ENCODE data around the gene SLC16A7. TPM values are rescaled to one million over a fixed set of nuclear protein-coding genes. Genes with fewer than 3 reads are reported as not detected.

Gene SLC16A7
- total and polyA plus RNA-seq, 12 donors = 6.0 to 246 (median 163) TPM

DNA sequence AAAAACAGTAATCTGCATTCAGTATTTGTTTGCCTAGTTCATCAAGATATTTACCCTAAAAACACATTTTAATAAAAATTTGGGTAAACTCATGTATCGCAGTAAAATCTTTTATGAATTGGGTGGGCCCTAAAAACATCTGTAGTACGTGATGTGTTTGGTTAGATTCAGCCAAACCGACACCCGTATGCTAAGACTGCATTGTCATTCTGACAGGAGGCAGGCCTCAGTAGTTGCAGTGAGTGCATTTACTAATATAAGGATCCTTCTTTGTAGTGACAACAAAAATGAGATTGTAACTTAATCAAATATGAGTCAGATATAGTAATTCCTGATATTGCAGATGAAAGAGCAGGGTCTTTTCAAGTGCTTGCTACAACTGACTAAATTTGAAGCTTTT is 191.8 kb downstream of the SLC16A7 start:
- TF ChIP-seq CTCF (IDR thresholded peaks at IDR 0.05) = no peak
- H3K9me3 ChIP-seq = peaks cover 0 to 4% (median 0%) of the 10 kb centered on the region in 11 donors
- no peak overlapping the region for H3K27ac ChIP-seq

GRCh38 chr12:59792647-59793046 is 196.8 kb downstream of the SLC16A7 start:
- H3K4me3 ChIP-seq = no peak overlapping the region
- peaks cover 0 to 38% (median 0%) of the 10 kb centered on the region in 11 donors for H3K9me3 ChIP-seq
- peaks cover 0 to 8% (median 0%) of the 10 kb centered on the region in 9 donors for H3K4me1 ChIP-seq
- no peaks in the 10 kb centered on the region for H3K36me3 ChIP-seq
- no peak for TF ChIP-seq CTCF (IDR thresholded peaks at IDR 0.05)
- no peak for DNase-seq
- 94 to 95% methylated on average over 1 of the region's 1 CpG for WGBS, 2 donors
- intact Hi-C loops (cut with DNase I) = no loop called here
- ATAC-seq = peak in 3 of 8 donors; percentile 31 to 64 (median 39)
- H3K27me3 ChIP-seq = no peaks in the 10 kb centered on the region
- H3K27ac ChIP-seq = no peak overlapping the region

More for the DNA sequence above, 191.8 kb downstream of the SLC16A7 start:
- Histone ChIP-seq H3K27me3 (no peaks in the 10 kb centered on the region), H3K4me1 (peaks cover 0 to 11% (median 0%) of the 10 kb centered on the region in 9 donors), H3K36me3 (peaks cover 0 to 7% (median 0%) of the 10 kb centered on the region in 9 donors), H3K4me3 (no peak overlapping the region)
- ATAC-seq (peak in 1 of 8 donors; percentile 61), DNase-seq (no peak)
- intact Hi-C loops (cut with DNase I) = loop anchor here in 3 of 10 donors (10.0 kb wide), 2 partner anchors 133 to 193 kb away; partner anchors contain the start of gene SLC16A7 (in 2 of the 3)
- WGBS, 2 donors = 45 to 50% methylated on average over 4 of the region's 4 CpGs

DNA sequence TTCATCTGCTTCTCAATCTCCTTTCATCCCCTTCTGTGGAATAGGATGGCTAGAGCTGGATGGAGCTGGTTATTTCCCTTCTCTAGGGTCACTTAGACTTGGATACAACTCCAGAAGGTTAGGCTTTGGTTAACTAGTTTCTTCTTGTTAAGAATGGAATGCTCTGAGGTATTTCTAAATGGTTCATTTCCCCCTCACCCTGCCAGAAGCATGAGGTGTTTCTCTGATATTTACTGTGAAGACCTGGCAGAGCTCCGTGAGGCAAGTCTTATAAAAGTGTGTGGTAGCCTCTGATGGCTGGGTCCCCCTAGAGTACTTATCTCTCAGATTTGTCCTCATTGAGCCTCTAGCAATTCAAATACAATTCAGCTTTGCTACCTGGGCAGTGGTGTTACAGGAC is 207.9 kb downstream of the SLC16A7 start:
- WGBS, 2 donors = 54 to 58% methylated on average over 1 of the region's 1 CpG
- no peak for ATAC-seq
- Histone ChIP-seq H3K27ac (no peak overlapping the region), H3K9me3 (peaks cover 0 to 43% (median 5%) of the 10 kb centered on the region in 11 donors), H3K36me3 (no peaks in the 10 kb centered on the region), H3K27me3 (no peaks in the 10 kb centered on the region), H3K4me1 (peaks cover 0 to 4% (median 0%) of the 10 kb centered on the region in 9 donors), H3K4me3 (peak overlapping the region in 1 of 10 donors; percentile 16)
- TF ChIP-seq CTCF (IDR thresholded peaks at IDR 0.05) = no peak
- no peak for DNase-seq
- intact Hi-C loops (cut with DNase I) = loop anchor here in 6 of 10 donors (10.0 kb wide), 5 partner anchors 209 to 399 kb away; partner anchors contain the start of gene SLC16A7 (in 2 of the 6)

DNA sequence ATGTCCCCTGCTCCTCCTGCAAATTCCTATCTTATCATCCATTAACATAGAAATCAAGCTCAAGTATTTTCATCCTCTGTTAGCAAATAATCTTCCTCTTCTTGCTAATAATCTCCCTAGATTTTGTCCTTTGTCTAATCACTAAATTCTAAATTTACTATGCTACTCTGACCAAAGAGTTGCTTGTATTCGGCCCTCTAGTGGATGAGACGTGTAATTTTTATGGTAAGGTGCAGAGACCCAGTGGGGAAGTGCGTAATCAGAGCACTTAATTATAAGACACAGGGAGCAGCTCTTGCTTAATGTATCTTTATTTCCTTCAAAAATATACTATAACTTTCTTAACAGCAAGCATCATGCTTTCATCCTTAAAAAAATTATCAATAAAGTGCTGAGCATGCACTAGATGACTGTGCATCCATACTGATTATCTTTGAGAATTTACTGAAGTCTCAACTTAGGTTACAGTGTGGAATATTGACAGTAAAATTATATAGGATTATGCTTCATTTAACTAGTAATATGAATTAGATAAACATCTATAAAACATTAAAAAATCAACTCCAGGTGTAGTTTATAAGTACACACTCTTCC is 212.6 kb downstream of the SLC16A7 start:
- H3K4me3 ChIP-seq = no peak overlapping the region
- no peak overlapping the region for H3K27ac ChIP-seq
- intact Hi-C loops (cut with DNase I) = loop anchor here in 7 of 10 donors (5.0 to 10.0 kb wide), 6 partner anchors 214 to 684 kb away; partner anchors contain the start of gene SLC16A7 (in 2 of the 7)
- H3K9me3 ChIP-seq = no peaks in the 10 kb centered on the region
- TF ChIP-seq CTCF (IDR thresholded peaks at IDR 0.05) = peak; percentile 51 to 80 (median 69)
- no peaks in the 10 kb centered on the region for H3K36me3 ChIP-seq
- ATAC-seq (peak in 4 of 8 donors; percentile 52 to 78 (median 68)), DNase-seq (no peak)
- peaks cover 0 to 4% (median 0%) of the 10 kb centered on the region in 9 donors for H3K4me1 ChIP-seq
- H3K27me3 ChIP-seq = no peaks in the 10 kb centered on the region
- WGBS, 2 donors = 17 to 25% methylated on average over 3 of the region's 3 CpGs

Data from heart right ventricle (tissue), 16 donors.